PC-3 (cell line): ENCODE results near the gene PRKCE. TPM values are rescaled to one million over a fixed set of nuclear protein-coding genes. Genes with fewer than 3 reads are reported as not detected.

ENCODE experiments used
- ATAC-seq: fragments of 200-7000 bp; cut with Tn5 transposase; 2 replicates; pipeline ENCODE4 v1.9.1; 2020; ENCODE audit warnings: mild to moderate bottlenecking, moderate library complexity
- BruUV-seq: library from RNA; stranded (reverse); fragments of 400-500 nt; replicated peaks from 2 replicates; lab custom pipeline; 2021; lab: Mats Ljungman, UMichigan
- CTCF ChIA-PET: fragments of 300-600 bp; sonication (Branson Sonifier 250); formaldehyde crosslinking; loops from one replicate; lab custom pipeline; 2022; ENCODE audit warnings: antibody characterized with exemption; lab: Charles Lee
- POLR2A ChIA-PET: fragments of 300-600 bp; sonication (Branson Sonifier 250); formaldehyde crosslinking; loops from one replicate; lab custom pipeline; 2022; ENCODE audit warnings: antibody characterized with exemption; ENCODE audit not compliant: unreplicated experiment; lab: Charles Lee
- DNase-seq: peaks from one replicate; pipeline ENCODE4 v3.0.0-alpha.2; 2015
- H2AFZ ChIP-seq: fragments of 300-600 bp; sonication (generic); 2 replicates; pipeline ENCODE4 v1.6.0; 2016; ENCODE audit warnings: antibody characterized with exemption, low read length
- H3F3A ChIP-seq: fragments of 300-600 bp; sonication (generic); one replicate; pipeline ENCODE4 v1.6.0; 2017; ENCODE audit warnings: antibody characterized with exemption, low read length, control low read depth, mild to moderate bottlenecking; ENCODE audit not compliant: unreplicated experiment
- H3K27ac ChIP-seq: fragments of 300-600 bp; sonication (generic); 2 replicates; pipeline ENCODE4 v1.5.1; 2016; ENCODE audit warnings: mild to moderate bottlenecking, low read length
- H3K27me3 ChIP-seq: fragments of 300-600 bp; sonication (generic); 2 replicates; pipeline ENCODE4 v1.6.1; 2016; ENCODE audit warnings: low read length, mixed read lengths
- H3K36me3 ChIP-seq: fragments of 300-600 bp; sonication (generic); 2 replicates; pipeline ENCODE4 v1.6.1; 2016; ENCODE audit warnings: low read depth, mixed run types, low read length, mixed read lengths
- H3K4me1 ChIP-seq: fragments of 300-600 bp; sonication (generic); 2 replicates; pipeline ENCODE4 v1.5.1; 2016; ENCODE audit warnings: low read length; ENCODE audit not compliant: insufficient read depth
- H3K4me2 ChIP-seq: fragments of 300-600 bp; sonication (generic); 2 replicates; pipeline ENCODE4 v1.6.0; 2016; ENCODE audit warnings: low read length
- H3K4me3 ChIP-seq: fragments of 300-600 bp; sonication (generic); 2 replicates; pipeline ENCODE4 v1.5.1; 2016; ENCODE audit warnings: mild to moderate bottlenecking, low read length, mixed read lengths
- H3K79me2 ChIP-seq: fragments of 300-600 bp; sonication (generic); 2 replicates; pipeline ENCODE4 v1.6.1; 2017; ENCODE audit warnings: low read length, mixed read lengths
- H3K9ac ChIP-seq: fragments of 300-600 bp; sonication (generic); 2 replicates; pipeline ENCODE4 v1.6.0; 2016; ENCODE audit warnings: mild to moderate bottlenecking, low read length
- H3K9me2 ChIP-seq: fragments of 300-600 bp; sonication (generic); replicated peaks from 2 replicates; pipeline ENCODE4 v1.6.1; 2016; ENCODE audit warnings: mixed run types, low read length, mixed read lengths
- H3K9me3 ChIP-seq: fragments of 300-600 bp; sonication (generic); 2 replicates; pipeline ENCODE4 v1.6.1; 2016; ENCODE audit warnings: low read length, mixed read lengths
- H4K20me1 ChIP-seq: fragments of 300-600 bp; sonication (generic); 2 replicates; pipeline ENCODE4 v1.6.1; 2016; ENCODE audit warnings: low read length, mixed read lengths
- EZH2 ChIP-seq: fragments of 300-600 bp; sonication (generic); IDR thresholded peaks from one replicate; pipeline ENCODE4 v1.6.1; 2017; ENCODE audit warnings: antibody characterized with exemption, mild to moderate bottlenecking, low read length; ENCODE audit not compliant: unreplicated experiment
- EZH2phosphoT487 ChIP-seq: fragments of 300-600 bp; sonication (generic); IDR thresholded peaks from 2 replicates; pipeline ENCODE4 v1.6.1; 2018; ENCODE audit warnings: mild to moderate bottlenecking, antibody characterized with exemption, low read length, borderline replicate concordance
- intact Hi-C: fragments of 100-400 bp; cut with micrococcal nuclease; formaldehyde crosslinking; loops from 2 replicates; pipeline ENCODE4 v1.9.0; 2023
- total RNA-seq: library from RNA; depleted of rRNA; stranded (reverse); fragments of >200 nt; gene quantifications from 2 replicates; pipeline ENCODE4 v1.2.3, GENCODE V29; 2014
- TF ChIP-seq, protein P1 (sequence below): fragments of 300-600 bp; sonication (generic); conservative IDR thresholded peaks from 2 replicates; pipeline ENCODE4 v1.5.1; 2017; ENCODE audit warnings: antibody characterized with exemption, low read depth, mild to moderate bottlenecking, low read length

The PRKCE gene
- total RNA-seq, 1 experiment from 2014 or later = 7.0 TPM

DNA sequence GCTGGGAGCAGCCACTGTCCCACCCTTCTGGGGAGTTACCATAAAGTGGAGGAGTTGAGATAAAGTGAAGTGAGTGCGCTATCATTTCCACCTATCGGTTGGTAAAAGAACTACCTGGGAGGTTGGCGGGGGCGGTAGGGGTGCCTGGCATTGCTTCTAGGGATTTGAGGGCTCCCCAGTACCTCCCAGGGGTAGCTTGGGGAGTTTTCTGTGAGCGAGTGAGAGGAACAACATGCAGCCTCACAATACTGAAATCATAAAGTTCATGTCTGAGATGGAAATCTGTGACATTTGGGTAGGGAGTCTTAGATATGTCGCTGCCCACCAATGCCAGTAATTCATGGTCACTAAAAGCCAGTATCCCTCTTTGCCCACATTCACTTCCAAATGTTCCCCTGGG is 68.7 kb downstream of the PRKCE start:
- Histone ChIP-seq H3K36me3 (no peaks in the 10 kb centered on the region), H3K4me3 (no peak overlapping the region), H3K4me2 (no peak overlapping the region), H3K27ac (no peak overlapping the region), H2AFZ (no peak overlapping the region), H3K79me2 (no peaks in the 10 kb centered on the region), H3F3A (no peaks in the 10 kb centered on the region), H3K9me3 (no peaks in the 10 kb centered on the region), H3K4me1 (peaks cover 2% of the 10 kb centered on the region), H3K9ac (no peak overlapping the region), H3K9me2 (no peaks in the 10 kb centered on the region), H3K27me3 (no peaks in the 10 kb centered on the region), H4K20me1 (no peaks in the 10 kb centered on the region)
- ChIA-PET POLR2A (no interaction called here), CTCF (no interaction called here)
- DNase-seq (no peak), ATAC-seq (no peak)
- intact Hi-C loops = no loop called here
- no TSS peak for BruUV-seq
- no peak for TF ChIP-seq EZH2
- TF ChIP-seq EZH2phosphoT487 = no peak
- TF ChIP-seq, protein P1, sequence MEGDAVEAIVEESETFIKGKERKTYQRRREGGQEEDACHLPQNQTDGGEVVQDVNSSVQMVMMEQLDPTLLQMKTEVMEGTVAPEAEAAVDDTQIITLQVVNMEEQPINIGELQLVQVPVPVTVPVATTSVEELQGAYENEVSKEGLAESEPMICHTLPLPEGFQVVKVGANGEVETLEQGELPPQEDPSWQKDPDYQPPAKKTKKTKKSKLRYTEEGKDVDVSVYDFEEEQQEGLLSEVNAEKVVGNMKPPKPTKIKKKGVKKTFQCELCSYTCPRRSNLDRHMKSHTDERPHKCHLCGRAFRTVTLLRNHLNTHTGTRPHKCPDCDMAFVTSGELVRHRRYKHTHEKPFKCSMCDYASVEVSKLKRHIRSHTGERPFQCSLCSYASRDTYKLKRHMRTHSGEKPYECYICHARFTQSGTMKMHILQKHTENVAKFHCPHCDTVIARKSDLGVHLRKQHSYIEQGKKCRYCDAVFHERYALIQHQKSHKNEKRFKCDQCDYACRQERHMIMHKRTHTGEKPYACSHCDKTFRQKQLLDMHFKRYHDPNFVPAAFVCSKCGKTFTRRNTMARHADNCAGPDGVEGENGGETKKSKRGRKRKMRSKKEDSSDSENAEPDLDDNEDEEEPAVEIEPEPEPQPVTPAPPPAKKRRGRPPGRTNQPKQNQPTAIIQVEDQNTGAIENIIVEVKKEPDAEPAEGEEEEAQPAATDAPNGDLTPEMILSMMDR = no peak

GRCh38 chr2:45721150-45721549 is 69.7 kb downstream of the PRKCE start:
- DNase-seq = no peak
- TF ChIP-seq EZH2 = no peak
- Histone ChIP-seq H3F3A (no peaks in the 10 kb centered on the region), H4K20me1 (no peaks in the 10 kb centered on the region), H3K27ac (no peak overlapping the region), H3K36me3 (no peaks in the 10 kb centered on the region), H3K79me2 (no peaks in the 10 kb centered on the region), H3K4me1 (no peaks in the 10 kb centered on the region), H2AFZ (no peak overlapping the region), H3K27me3 (no peaks in the 10 kb centered on the region), H3K4me2 (no peak overlapping the region), H3K4me3 (no peak overlapping the region), H3K9me3 (no peaks in the 10 kb centered on the region), H3K9ac (no peak overlapping the region), H3K9me2 (no peaks in the 10 kb centered on the region)
- intact Hi-C loops = no loop called here
- no peak for ATAC-seq
- no TSS peak for BruUV-seq
- ChIA-PET CTCF (no interaction called here), POLR2A (no interaction called here)

DNA sequence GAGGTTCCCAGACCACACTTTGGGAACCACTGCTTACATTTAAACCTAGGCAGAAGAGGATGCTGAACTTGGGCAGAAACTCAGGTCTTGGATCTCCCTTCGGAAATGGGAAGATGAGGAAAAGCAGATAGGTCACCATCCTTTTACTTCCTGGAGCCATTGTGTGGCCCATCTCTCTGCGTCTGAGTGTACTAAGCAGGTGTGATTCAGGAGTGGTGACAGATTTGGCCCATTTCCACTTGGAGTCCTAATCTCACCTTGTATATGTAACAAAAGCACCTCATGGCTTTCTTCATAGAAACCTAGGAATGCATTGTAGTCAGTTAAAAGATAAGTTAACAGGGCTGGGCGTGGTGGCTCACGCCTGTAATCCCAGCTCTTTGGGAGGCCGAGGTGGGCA is 71.0 kb downstream of the PRKCE start:
- no peak overlapping the region for H3K4me2 ChIP-seq
- DNase-seq (no peak), ATAC-seq (no peak)
- H3F3A ChIP-seq = no peaks in the 10 kb centered on the region
- H3K4me3 ChIP-seq = no peak overlapping the region
- no peaks in the 10 kb centered on the region for H4K20me1 ChIP-seq
- no TSS peak for BruUV-seq
- no peaks in the 10 kb centered on the region for H3K9me3 ChIP-seq
- no peak overlapping the region for H3K9ac ChIP-seq
- H3K36me3 ChIP-seq = no peaks in the 10 kb centered on the region
- CTCF ChIA-PET = no interaction called here
- no peaks in the 10 kb centered on the region for H3K9me2 ChIP-seq
- TF ChIP-seq, protein P1 = no peak
- TF ChIP-seq EZH2 (no peak), EZH2phosphoT487 (no peak)
- no peak overlapping the region for H2AFZ ChIP-seq
- no peaks in the 10 kb centered on the region for H3K4me1 ChIP-seq
- intact Hi-C loops = no loop called here
- H3K27me3 ChIP-seq = no peaks in the 10 kb centered on the region
- POLR2A ChIA-PET = no interaction called here
- no peak overlapping the region for H3K27ac ChIP-seq
- H3K79me2 ChIP-seq = no peaks in the 10 kb centered on the region
